Stimulated activated naive CD8-positive, alpha-beta T cell treated with anti-CD3 and anti-CD28 coated beads, Interleukin-15, amount 100 ng/mL, for 72 hours (primary cell): ENCODE data around the gene ATF7IP.

Source experiments
- ATAC-seq: fragments of 150-1000 bp; cut with Tn5 transposase; 2 replicates; pipeline ENCODE4 v1.10.0; 2021; ENCODE audit warnings: mild to moderate bottlenecking, moderate library complexity
- DNase-seq, 2 donors: peaks; one replicate each; pipeline ENCODE4 v3.0.0; 2021 to 2022
- H3K27ac Mint-ChIP-seq, 2 donors: one replicate each; pipeline ENCODE4 v1.8.0; 2022; ENCODE audit warnings: mild to moderate bottlenecking in 2 of 2, mixed read lengths in 2 of 2, moderate library complexity in 2 of 2
- H3K27me3 Mint-ChIP-seq: one replicate; pipeline ENCODE4 v1.8.0; 2022; ENCODE audit warnings: mixed read lengths
- H3K4me1 Mint-ChIP-seq: one replicate; pipeline ENCODE4 v1.8.0; 2022; ENCODE audit warnings: mild to moderate bottlenecking, mixed read lengths
- H3K4me3 Mint-ChIP-seq, 2 donors: one replicate each; pipeline ENCODE4 v1.8.0; 2022; ENCODE audit warnings: mild to moderate bottlenecking in 2 of 2, mixed read lengths in 2 of 2, moderate library complexity in 1 of 2
- H3K9me3 Mint-ChIP-seq, 2 donors: one replicate each; pipeline ENCODE4 v1.8.0; 2022; ENCODE audit warnings: mixed read lengths in 2 of 2

ATF7IP gene

GRCh38 chr12:14418451-14418890 lies 53.0 kb downstream of the ATF7IP start:
- H3K4me1 Mint-ChIP-seq = peaks cover 52% of the 10 kb centered on the region
- H3K27ac Mint-ChIP-seq = peak overlapping the region in 1 of 2 donors; percentile 39
- H3K9me3 Mint-ChIP-seq = peaks cover 7 to 19% of the 10 kb centered on the region in 2 donors
- H3K27me3 Mint-ChIP-seq = no peaks in the 10 kb centered on the region
- DNase-seq (no peak), ATAC-seq (peak; percentile 48)
- peak overlapping the region; percentile 55 to 71 for H3K4me3 Mint-ChIP-seq

GRCh38 chr12:14422516-14423230 lies 57.2 kb downstream of the ATF7IP start:
- Mint-ChIP-seq H3K27ac (no peak overlapping the region), H3K27me3 (no peaks in the 10 kb centered on the region), H3K4me1 (peaks cover 53% of the 10 kb centered on the region), H3K9me3 (peaks cover 7 to 26% of the 10 kb centered on the region in 2 donors), H3K4me3 (no peak overlapping the region)
- no peak for DNase-seq
- no peak for ATAC-seq

GRCh38 chr12:14424545-14424944 lies 59.1 kb downstream of the ATF7IP start:
- peak overlapping the region in 1 of 2 donors; percentile 65 for H3K27ac Mint-ChIP-seq
- no peak for ATAC-seq
- no peaks in the 10 kb centered on the region for H3K27me3 Mint-ChIP-seq
- peaks cover 8 to 26% of the 10 kb centered on the region in 2 donors for H3K9me3 Mint-ChIP-seq
- peak overlapping the region in 1 of 2 donors; percentile 45 for H3K4me3 Mint-ChIP-seq
- peaks cover 66% of the 10 kb centered on the region for H3K4me1 Mint-ChIP-seq
- DNase-seq = no peak

GRCh38 chr12:14426792-14427191 lies 61.3 kb downstream of the ATF7IP start:
- Mint-ChIP-seq H3K27me3 (no peaks in the 10 kb centered on the region), H3K4me1 (peaks cover 70% of the 10 kb centered on the region), H3K4me3 (no peak overlapping the region), H3K9me3 (peaks cover 15 to 26% of the 10 kb centered on the region in 2 donors), H3K27ac (no peak overlapping the region)
- ATAC-seq (no peak), DNase-seq (no peak)

GRCh38 chr12:14427929-14428328 lies 62.4 kb downstream of the ATF7IP start:
- Mint-ChIP-seq H3K4me1 (peaks cover 68% of the 10 kb centered on the region), H3K27me3 (no peaks in the 10 kb centered on the region), H3K4me3 (no peak overlapping the region), H3K9me3 (peaks cover 8 to 15% of the 10 kb centered on the region in 2 donors), H3K27ac (no peak overlapping the region)
- DNase-seq (no peak), ATAC-seq (no peak)

- Mint-ChIP-seq H3K27ac (no peak overlapping the region), H3K9me3 (peaks cover 8% of the 10 kb centered on the region in 2 donors), H3K4me1 (peaks cover 54% of the 10 kb centered on the region), H3K27me3 (no peaks in the 10 kb centered on the region), H3K4me3 (no peak overlapping the region)
- ATAC-seq (no peak), DNase-seq (no peak)
These were observed 65.0 kb downstream of the ATF7IP start for GRCh38 chr12:14430394-14430986.

GRCh38 chr12:14431975-14432374 lies 66.5 kb downstream of the ATF7IP start:
- no peak for DNase-seq
- no peak overlapping the region for H3K27ac Mint-ChIP-seq
- ATAC-seq = no peak
- no peaks in the 10 kb centered on the region for H3K27me3 Mint-ChIP-seq
- H3K4me1 Mint-ChIP-seq = peaks cover 45% of the 10 kb centered on the region
- peaks cover 8% of the 10 kb centered on the region in 2 donors for H3K9me3 Mint-ChIP-seq
- H3K4me3 Mint-ChIP-seq = no peak overlapping the region

- Mint-ChIP-seq H3K4me1 (peaks cover 17% of the 10 kb centered on the region), H3K27me3 (no peaks in the 10 kb centered on the region), H3K9me3 (peaks cover 0 to 10% of the 10 kb centered on the region in 2 donors), H3K4me3 (no peak overlapping the region), H3K27ac (no peak overlapping the region)
- DNase-seq (no peak), ATAC-seq (no peak)
These were observed 70.1 kb downstream of the ATF7IP start for GRCh38 chr12:14435627-14436026.

GRCh38 chr12:14442221-14442881 lies 76.9 kb downstream of the ATF7IP start:
- Mint-ChIP-seq H3K27ac (peak overlapping the region in 1 of 2 donors; percentile 44), H3K9me3 (peaks cover 0 to 14% of the 10 kb centered on the region in 2 donors), H3K4me3 (no peak overlapping the region), H3K4me1 (peaks cover 1% of the 10 kb centered on the region), H3K27me3 (no peaks in the 10 kb centered on the region)
- ATAC-seq (no peak), DNase-seq (no peak)

- Mint-ChIP-seq H3K27ac (no peak overlapping the region), H3K9me3 (peaks cover 0 to 14% of the 10 kb centered on the region in 2 donors), H3K4me1 (peaks cover 13% of the 10 kb centered on the region), H3K4me3 (no peak overlapping the region), H3K27me3 (no peaks in the 10 kb centered on the region)
- DNase-seq = no peak
- ATAC-seq = no peak
These were observed 78.0 kb downstream of the ATF7IP start for GRCh38 chr12:14443531-14443930.

- no peak for ATAC-seq
- Mint-ChIP-seq H3K27ac (no peak overlapping the region), H3K4me3 (no peak overlapping the region), H3K27me3 (no peaks in the 10 kb centered on the region), H3K4me1 (peaks cover 71% of the 10 kb centered on the region), H3K9me3 (peaks cover 10 to 19% of the 10 kb centered on the region in 2 donors)
- no peak for DNase-seq
These were observed 85.0 kb downstream of the ATF7IP start for GRCh38 chr12:14450479-14450878.

GRCh38 chr12:14452336-14452735 lies 86.9 kb downstream of the ATF7IP start:
- H3K4me3 Mint-ChIP-seq = no peak overlapping the region
- H3K9me3 Mint-ChIP-seq = peaks cover 10 to 19% of the 10 kb centered on the region in 2 donors
- no peaks in the 10 kb centered on the region for H3K27me3 Mint-ChIP-seq
- no peak for ATAC-seq
- H3K4me1 Mint-ChIP-seq = peaks cover 70% of the 10 kb centered on the region
- peak overlapping the region in 1 of 2 donors; percentile 85 for H3K27ac Mint-ChIP-seq
- DNase-seq = no peak

GRCh38 chr12:14452865-14453264 lies 87.4 kb downstream of the ATF7IP start:
- no peak for ATAC-seq
- H3K4me3 Mint-ChIP-seq = peak overlapping the region in 1 of 2 donors; percentile 59

GRCh38 chr12:14454098-14454907 lies 88.8 kb downstream of the ATF7IP start:
- peak overlapping the region; percentile 24 to 57 for H3K27ac Mint-ChIP-seq
- H3K4me3 Mint-ChIP-seq = peak overlapping the region in 1 of 2 donors; percentile 59
- peaks cover 10 to 19% of the 10 kb centered on the region in 2 donors for H3K9me3 Mint-ChIP-seq
- peaks cover 57% of the 10 kb centered on the region for H3K4me1 Mint-ChIP-seq
- peak; percentile 20 to 22 for DNase-seq
- peak; percentile 86 for ATAC-seq
- no peaks in the 10 kb centered on the region for H3K27me3 Mint-ChIP-seq

More at GRCh38 chr12:14452865-14453264, 87.4 kb downstream of the ATF7IP start:
- H3K4me1 Mint-ChIP-seq = peaks cover 65% of the 10 kb centered on the region
- no peak for DNase-seq
- H3K9me3 Mint-ChIP-seq = peaks cover 10 to 19% of the 10 kb centered on the region in 2 donors
- no peaks in the 10 kb centered on the region for H3K27me3 Mint-ChIP-seq
- peak overlapping the region in 1 of 2 donors; percentile 14 for H3K27ac Mint-ChIP-seq

GRCh38 chr12:14460212-14460841 lies 94.8 kb downstream of the ATF7IP start:
- no peak overlapping the region for H3K27ac Mint-ChIP-seq
- peaks cover 21% of the 10 kb centered on the region for H3K4me1 Mint-ChIP-seq
- peaks cover 0 to 5% of the 10 kb centered on the region in 2 donors for H3K9me3 Mint-ChIP-seq
- H3K27me3 Mint-ChIP-seq = no peaks in the 10 kb centered on the region
- no peak overlapping the region for H3K4me3 Mint-ChIP-seq
- ATAC-seq (peak; percentile 43), DNase-seq (no peak)
